ENCODE data around the gene PAX2. TPM values are rescaled to one million over a fixed set of nuclear protein-coding genes. Genes with fewer than 3 reads are reported as not detected.

The PAX2 gene
- total RNA-seq, 1 donor from 2014 or later = 4.4 TPM

GRCh38 chr10:100847440-100847839 is 102.1 kb downstream of the PAX2 start:
- Mint-ChIP-seq H3K27ac (no peak overlapping the region), H3K9me3 (no peaks in the 10 kb centered on the region), H3K27me3 (peaks cover 73% of the 10 kb centered on the region), H3K4me1 (ENCODE audit: unreplicated experiment) (no peaks in the 10 kb centered on the region), H3K4me3 (no peak overlapping the region), H3K36me3 (no peaks in the 10 kb centered on the region)
- DNase-seq (ENCODE audit: extremely low spot score, unreplicated experiment) = no peak
- TF ChIP-seq CTCF (conservative IDR thresholded peaks at IDR 0.05) = no peak

- no peaks in the 10 kb centered on the region for H3K4me1 Mint-ChIP-seq (ENCODE audit: unreplicated experiment)
- H3K36me3 Mint-ChIP-seq = no peaks in the 10 kb centered on the region
- H3K27ac Mint-ChIP-seq = no peak overlapping the region
- TF ChIP-seq CTCF (conservative IDR thresholded peaks at IDR 0.05) = no peak
- no peak for DNase-seq (ENCODE audit: extremely low spot score, unreplicated experiment)
- H3K9me3 Mint-ChIP-seq = no peaks in the 10 kb centered on the region
- H3K27me3 Mint-ChIP-seq = peaks cover 76% of the 10 kb centered on the region
- H3K4me3 Mint-ChIP-seq = no peak overlapping the region
These were observed 103.4 kb downstream of the PAX2 start for GRCh38 chr10:100848770-100849169.

GRCh38 chr10:100858261-100858660 is 112.9 kb downstream of the PAX2 start:
- Mint-ChIP-seq H3K4me3 (no peak overlapping the region), H3K36me3 (no peaks in the 10 kb centered on the region), H3K4me1 (ENCODE audit: unreplicated experiment) (no peaks in the 10 kb centered on the region), H3K27ac (no peak overlapping the region), H3K27me3 (peaks cover 92% of the 10 kb centered on the region), H3K9me3 (no peaks in the 10 kb centered on the region)
- TF ChIP-seq CTCF (conservative IDR thresholded peaks at IDR 0.05) = no peak
- DNase-seq (ENCODE audit: extremely low spot score, unreplicated experiment) = no peak

GRCh38 chr10:100858747-100859483 is 113.5 kb downstream of the PAX2 start:
- H3K27ac Mint-ChIP-seq = no peak overlapping the region
- no peak for DNase-seq (ENCODE audit: extremely low spot score, unreplicated experiment)
- H3K27me3 Mint-ChIP-seq = peaks cover 87% of the 10 kb centered on the region
- no peaks in the 10 kb centered on the region for H3K4me1 Mint-ChIP-seq (ENCODE audit: unreplicated experiment)
- no peak for TF ChIP-seq CTCF (conservative IDR thresholded peaks at IDR 0.05)
- no peaks in the 10 kb centered on the region for H3K9me3 Mint-ChIP-seq
- H3K36me3 Mint-ChIP-seq = no peaks in the 10 kb centered on the region
- no peak overlapping the region for H3K4me3 Mint-ChIP-seq

GRCh38 chr10:100859484-100859763 is 114.0 kb downstream of the PAX2 start:
- no peaks in the 10 kb centered on the region for H3K4me1 Mint-ChIP-seq (ENCODE audit: unreplicated experiment)
- H3K9me3 Mint-ChIP-seq = no peaks in the 10 kb centered on the region
- TF ChIP-seq CTCF (conservative IDR thresholded peaks at IDR 0.05) = no peak
- peaks cover 85% of the 10 kb centered on the region for H3K27me3 Mint-ChIP-seq
- DNase-seq (ENCODE audit: extremely low spot score, unreplicated experiment) = no peak
- H3K36me3 Mint-ChIP-seq = no peaks in the 10 kb centered on the region
- no peak overlapping the region for H3K27ac Mint-ChIP-seq
- H3K4me3 Mint-ChIP-seq = no peak overlapping the region

GRCh38 chr10:100863433-100863832 is 118.1 kb downstream of the PAX2 start:
- H3K27me3 Mint-ChIP-seq = peaks cover 82% of the 10 kb centered on the region
- DNase-seq (ENCODE audit: extremely low spot score, unreplicated experiment) = no peak

More at GRCh38 chr10:100863433-100863832, 118.1 kb downstream of the PAX2 start:
- H3K4me3 Mint-ChIP-seq = no peak overlapping the region
- no peaks in the 10 kb centered on the region for H3K9me3 Mint-ChIP-seq
- no peaks in the 10 kb centered on the region for H3K36me3 Mint-ChIP-seq
- no peak for TF ChIP-seq CTCF (conservative IDR thresholded peaks at IDR 0.05)
- no peak overlapping the region for H3K27ac Mint-ChIP-seq
- peaks cover 19% of the 10 kb centered on the region for H3K4me1 Mint-ChIP-seq (ENCODE audit: unreplicated experiment)
